DMS 273 treated with DMSO at 0.1 percent for 48 hours (cell line): ENCODE data around the gene RAP1A.
"Not testable (repeated sequence)": the region's sequence is repeated elsewhere in the genome, so short reads cannot be mapped to it uniquely, and the experiment has no call there.

Experiments used
- DNase-seq: peaks from one replicate; lab custom pipeline; 2025; lab: John Stamatoyannopoulos, UW

RAP1A gene

DNA sequence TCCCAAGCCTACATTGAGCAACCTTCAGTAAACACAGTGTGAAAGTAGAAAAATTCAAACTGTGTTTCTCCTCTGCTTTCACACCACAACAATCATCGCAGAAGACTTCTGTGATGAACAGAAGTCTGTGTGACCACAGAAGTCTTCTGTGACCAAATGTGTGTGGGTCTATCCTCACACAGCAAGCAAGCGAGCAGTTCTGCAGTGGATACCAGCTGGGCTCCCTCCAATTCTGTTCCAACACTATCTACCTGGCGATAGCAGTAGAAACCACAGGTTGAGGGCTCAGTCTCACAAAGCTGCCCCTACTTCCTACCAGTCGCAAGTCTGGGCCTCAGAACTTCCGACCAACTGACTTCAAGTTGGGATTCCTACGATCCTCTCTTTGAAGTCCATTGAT is 21.0 kb upstream of the RAP1A start:
- DNase-seq, result no peak

DNA sequence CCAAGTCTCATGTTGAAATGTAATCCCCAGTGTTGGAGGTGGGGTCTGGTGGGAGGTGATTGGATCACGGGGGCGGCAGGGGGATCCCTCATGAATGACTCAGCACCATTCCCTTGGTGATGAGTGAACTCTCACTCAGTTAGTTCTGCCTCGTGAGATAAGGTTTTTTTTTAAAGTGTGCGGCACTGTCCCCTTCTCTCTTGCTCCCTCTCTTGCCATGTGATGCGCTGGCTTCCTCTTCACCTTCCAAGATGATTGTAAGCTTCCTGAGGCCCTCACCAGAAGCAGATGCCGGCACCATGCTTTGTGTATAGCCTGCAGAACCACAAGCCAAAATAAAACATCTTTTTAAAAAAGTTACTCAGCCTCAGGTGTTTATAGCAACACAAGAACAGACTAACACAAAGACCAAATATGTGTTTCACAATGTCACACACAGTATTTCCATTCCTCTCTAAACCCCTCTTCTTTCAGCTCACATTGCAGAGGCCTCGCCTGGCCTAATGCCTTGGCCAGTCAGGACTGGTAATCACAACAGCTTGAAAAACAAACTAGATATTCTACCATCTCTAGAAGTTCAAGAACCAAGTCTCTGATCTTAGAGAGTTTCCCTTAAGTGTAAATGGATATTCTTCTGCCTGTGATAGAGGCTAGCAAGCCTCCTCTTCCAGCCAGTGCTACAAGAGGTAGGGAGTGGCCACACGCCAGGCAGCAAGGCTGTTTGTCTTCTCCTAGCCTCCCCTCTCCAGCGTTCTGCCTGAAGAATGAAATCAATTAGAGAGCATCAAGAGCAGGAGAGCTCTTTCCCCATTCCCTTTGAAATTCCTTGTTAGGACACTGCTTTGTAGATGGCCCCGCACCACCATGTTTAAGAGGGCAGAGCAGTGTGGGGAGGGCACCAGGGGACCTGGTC is 19.6 kb upstream of the RAP1A start:
- no peak for DNase-seq

GRCh38 chr1:111600886-111601386 is 18.7 kb upstream of the RAP1A start:
- DNase-seq, result no peak

DNA sequence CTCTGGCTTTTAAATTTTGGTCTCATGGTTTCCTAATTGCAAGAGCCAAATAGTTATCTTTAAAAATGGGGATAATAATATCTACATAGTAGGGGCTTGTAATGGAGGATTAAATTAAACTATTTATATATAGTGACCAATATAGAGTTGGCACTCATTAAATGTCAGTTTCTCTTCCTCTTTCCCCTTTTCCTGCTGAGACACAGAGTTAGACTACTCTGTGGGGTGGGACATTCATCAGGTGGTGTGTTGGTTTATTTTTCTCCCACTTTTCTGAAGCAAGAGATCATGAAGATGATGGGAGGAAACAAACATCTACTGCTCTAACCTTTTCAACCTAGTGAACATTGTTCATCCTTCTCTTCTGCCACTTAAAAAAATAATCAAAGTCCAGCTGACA is 17.3 kb upstream of the RAP1A start:
- no peak for DNase-seq

DNA sequence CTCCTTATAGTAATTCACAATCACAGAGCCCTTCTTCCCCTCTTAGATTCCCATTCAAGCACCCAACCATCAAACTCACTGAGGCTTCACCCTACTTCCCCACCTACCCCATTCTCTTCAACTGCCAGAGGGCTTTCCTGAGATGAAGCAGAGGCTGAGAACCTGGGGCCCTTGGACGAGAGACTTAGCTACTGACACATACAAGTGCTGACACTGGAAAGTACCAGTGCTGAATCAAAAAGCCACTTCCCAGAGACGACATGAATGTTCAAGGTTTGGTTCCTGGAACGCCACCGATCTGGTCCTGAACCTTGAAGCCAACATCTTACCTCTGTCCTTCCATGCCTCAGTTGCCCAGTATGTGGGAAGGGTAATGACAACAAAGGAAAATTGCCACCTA is 16.6 kb upstream of the RAP1A start:
- DNase-seq, result no peak

GRCh38 chr1:111603979-111604378 is 15.6 kb upstream of the RAP1A start:
- no peak for DNase-seq

DNA sequence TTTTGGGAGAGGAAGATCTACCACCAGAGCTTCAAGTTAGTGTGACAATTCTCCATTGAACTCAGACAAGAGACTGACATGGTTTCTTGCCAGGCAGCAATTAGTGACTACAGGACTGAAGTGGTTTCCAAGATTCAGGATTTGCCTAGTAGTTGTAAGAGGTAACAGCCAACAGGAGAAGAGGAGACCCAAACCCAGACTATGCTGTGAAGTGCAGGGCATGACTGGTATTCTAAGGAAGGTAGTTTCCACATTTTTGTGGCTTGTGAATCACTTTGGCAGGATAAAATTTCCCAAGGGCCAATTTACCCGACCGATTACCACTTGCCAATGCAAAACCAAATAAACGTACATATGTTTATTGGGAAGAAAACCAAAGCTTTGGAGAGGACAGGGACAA is 14.7 kb upstream of the RAP1A start:
- no peak for DNase-seq

GRCh38 chr1:111605576-111605975 is 14.0 kb upstream of the RAP1A start:
- DNase-seq, result no peak

DNA sequence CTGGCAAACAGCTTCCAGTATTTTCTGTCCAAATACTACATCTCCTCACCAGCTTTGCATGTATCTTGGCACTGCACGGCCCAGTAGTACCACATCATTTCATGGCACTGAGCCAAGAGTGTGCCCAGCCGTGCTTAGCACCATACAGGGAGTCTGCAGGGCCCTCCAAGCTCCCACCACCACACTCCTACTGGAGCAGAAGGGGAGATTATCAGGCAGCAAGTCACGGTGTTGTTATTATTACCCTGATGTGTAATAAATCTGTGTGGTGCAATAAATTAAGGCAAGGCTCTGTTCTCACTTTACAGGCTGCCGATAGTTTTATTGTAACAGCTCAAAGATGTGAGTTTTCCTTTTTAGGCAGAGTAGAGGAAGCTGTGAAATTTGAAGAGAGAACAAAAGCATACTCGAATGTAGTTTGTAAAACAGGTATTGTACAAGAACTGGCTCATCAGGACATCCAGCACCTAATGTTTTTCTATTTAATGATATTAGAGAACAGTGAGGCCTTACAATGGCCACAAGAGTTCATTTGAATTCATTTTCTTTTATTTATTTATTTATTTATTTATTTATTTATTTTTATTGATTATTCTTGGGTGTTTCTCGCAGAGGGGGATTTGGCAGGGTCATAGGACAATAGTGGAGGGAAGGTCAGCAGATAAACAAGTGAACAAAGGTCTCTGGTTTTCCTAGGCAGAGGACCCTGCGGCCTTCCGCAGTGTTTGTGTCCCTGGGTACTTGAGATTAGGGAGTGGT is 13.0 kb upstream of the RAP1A start:
- not testable (repeated sequence) for DNase-seq

DNA sequence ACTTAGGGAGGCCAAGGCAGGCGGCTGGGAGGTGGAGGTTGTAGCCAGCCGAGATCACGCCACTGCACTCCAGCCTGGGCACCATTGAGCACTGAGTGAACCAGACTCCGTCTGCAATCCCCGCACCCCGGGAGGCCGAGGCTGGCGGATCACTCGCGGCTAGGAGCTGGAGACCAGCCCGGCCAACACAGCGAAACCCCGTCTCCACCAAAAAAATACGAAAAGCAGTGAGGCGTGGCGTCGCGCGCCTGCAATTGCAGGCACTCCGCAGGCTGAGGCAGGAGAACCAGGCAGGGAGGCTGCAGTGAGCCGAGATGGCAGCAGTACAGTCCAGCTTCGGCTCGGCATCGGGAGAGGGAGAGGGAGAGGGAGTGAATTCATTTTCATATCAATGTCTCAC is 11.1 kb upstream of the RAP1A start:
- not testable (repeated sequence) for DNase-seq

- no peak for DNase-seq
Measured at GRCh38 chr1:111611986-111612385, 7.6 kb upstream of the RAP1A start.

GRCh38 chr1:111615870-111616715 is 3.5 kb upstream of the RAP1A start:
- no peak for DNase-seq

DNA sequence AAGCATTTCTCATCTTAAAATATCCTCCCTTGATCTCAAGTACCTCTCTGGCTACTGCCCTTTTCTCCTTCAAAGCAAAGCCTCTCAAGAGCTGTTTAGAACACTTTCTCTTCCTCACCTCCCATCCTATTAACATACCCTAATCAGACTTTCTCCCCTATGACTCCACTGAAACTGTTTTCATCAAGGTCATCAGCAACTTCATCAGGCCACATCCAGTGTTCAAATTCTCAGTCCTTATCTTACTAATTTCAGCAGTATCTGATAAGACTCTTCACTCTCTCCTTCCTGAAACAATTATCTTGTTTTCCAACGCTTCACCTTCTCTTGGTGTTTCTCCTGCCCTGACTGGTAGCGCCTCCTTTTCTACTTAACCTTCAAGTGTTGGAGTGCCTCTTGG is 1.5 kb upstream of the RAP1A start:
- DNase-seq, result no peak

- no peak for DNase-seq
Measured at GRCh38 chr1:111618961-111619634, 491 bp upstream of the RAP1A start.

- DNase-seq, result no peak
Measured at GRCh38 chr1:111620441-111620971, 917 bp downstream of the RAP1A start.

DNA sequence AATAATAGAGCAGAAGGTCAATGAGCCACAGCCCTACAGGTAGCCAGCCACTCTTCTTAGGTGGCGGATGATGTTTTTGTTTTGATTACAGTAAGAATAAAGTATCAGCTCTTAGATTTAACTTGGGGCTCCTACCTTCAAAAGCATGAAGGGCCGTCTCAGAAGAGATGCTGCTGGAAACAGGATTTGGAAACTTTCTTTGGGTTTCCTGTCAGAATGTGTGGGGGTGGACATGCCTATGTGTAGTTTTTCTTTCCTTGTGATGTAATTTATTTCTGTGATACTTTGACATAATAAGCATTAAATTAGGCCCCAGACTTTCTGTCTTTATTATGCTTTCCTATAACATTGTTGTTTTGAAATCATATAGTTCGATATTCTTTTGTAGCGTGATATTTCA is 1.5 kb downstream of the RAP1A start:
- no peak for DNase-seq

GRCh38 chr1:111622166-111622565 is 2.6 kb downstream of the RAP1A start:
- DNase-seq, result no peak

DNA sequence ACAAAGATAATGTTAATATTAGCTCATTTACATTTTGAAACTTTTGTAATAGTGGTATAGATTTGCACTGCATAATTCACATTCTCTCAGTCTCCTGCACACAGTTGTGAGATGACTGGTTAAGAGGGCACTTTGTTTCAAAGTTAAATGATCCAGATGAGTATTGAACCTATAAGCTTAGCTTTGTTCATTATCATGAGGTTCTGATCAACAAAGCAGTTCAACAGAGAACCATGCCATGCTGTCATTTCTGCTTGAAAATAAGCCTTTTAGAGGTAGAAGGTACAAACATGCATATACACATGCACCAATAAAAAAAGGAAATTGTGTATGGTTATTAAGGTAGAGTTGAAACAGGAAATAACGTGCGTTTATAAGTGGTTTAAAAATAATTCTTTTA is 4.8 kb downstream of the RAP1A start:
- no peak for DNase-seq

DNA sequence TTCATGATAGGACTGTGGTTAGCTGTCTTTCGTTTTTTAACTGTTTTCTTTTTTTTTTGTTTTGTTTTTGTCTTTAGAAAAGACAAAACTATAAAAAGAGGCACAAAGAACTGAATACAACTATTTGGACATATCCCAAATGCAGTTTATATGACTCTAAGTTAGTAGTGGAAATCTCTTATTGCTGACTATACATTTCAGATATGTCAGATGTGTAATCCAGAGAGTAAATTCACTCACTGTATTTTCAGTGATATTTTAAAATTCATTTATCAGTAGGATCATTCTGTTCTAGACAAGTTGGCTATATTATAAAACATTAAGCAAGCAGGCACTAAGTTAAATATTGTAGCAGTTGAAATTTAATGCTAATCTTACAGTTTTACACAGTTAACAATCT is 5.7 kb downstream of the RAP1A start:
- no peak for DNase-seq

GRCh38 chr1:111628153-111628552 is 8.6 kb downstream of the RAP1A start:
- DNase-seq, result no peak

DNA sequence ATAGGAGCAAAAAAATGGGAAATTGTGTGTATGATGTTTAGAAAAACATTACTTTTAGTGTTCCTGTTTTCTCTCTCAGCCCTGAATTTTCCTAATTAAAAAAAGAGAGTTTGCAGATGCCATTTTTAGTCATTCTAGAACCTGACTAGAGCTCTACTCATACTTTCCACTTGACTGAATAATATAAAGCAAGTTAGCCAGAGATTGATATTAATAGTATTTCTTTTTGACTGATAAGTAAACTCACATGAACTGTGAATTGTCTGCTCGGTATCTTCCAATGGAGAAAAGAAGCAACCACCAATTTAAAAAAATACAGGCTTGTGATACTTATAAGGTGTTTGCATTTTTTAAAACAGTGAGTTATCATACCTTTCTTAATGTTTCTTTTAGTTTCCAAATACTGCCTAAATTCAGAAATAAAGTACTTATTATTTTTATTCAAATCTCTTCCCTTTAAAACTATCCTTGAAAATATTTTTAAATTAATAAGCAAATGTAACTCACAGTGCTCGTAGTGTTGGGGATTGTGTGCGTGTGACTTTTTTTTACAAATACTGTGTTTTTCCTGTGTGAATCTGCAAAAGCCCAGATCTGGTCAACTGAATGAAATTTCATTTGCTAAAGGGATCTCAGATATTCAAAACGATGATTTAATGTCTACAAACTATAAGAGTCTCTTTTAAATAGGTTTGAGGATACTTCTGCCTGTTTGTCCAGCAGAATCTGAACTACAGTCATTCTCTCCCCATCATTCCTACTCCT is 9.8 kb downstream of the RAP1A start:
- no peak for DNase-seq
